Activated naive CD4-positive, alpha-beta T cell treated with anti-CD3 and anti-CD28 coated beads, Interleukin-2, amount 50 U/mL, for 16 hours (primary cell): ENCODE results near the gene ENO2.

Experiments
- DNase-seq: peaks from one replicate; pipeline ENCODE4 v3.0.0-alpha.2; 2020

The ENO2 gene

GRCh38 chr12:6962285-6963015, 48.1 kb downstream of the ENO2 start:
- no peak for DNase-seq

- DNase-seq, result no peak
Observed at GRCh38 chr12:6963016-6963731, 48.8 kb downstream of the ENO2 start.

GRCh38 chr12:6963791-6964413, 49.5 kb downstream of the ENO2 start:
- DNase-seq, result no peak

GRCh38 chr12:6964605-6965025, 50.2 kb downstream of the ENO2 start:
- DNase-seq, result no peak

GRCh38 chr12:6965026-6965661, 50.8 kb downstream of the ENO2 start:
- DNase-seq, result peak; percentile 86

GRCh38 chr12:6965714-6966113, 51.3 kb downstream of the ENO2 start:
- no peak for DNase-seq

GRCh38 chr12:6966351-6966750, 52.0 kb downstream of the ENO2 start:
- no peak for DNase-seq

- DNase-seq, result no peak
Observed at GRCh38 chr12:6967651-6968100, 53.3 kb downstream of the ENO2 start.

- no peak for DNase-seq
Observed at GRCh38 chr12:6968426-6968825, 54.0 kb downstream of the ENO2 start.

GRCh38 chr12:6970096-6970527, 55.7 kb downstream of the ENO2 start:
- no peak for DNase-seq
